Glomerular visceral epithelial cell (primary cell): ENCODE measurements around the gene PLEKHG1.

Source experiments
- DNase-seq: peaks from one replicate; pipeline ENCODE4 v3.0.0-alpha.2; 2016; ENCODE audit errors: extremely low spot score

PLEKHG1 gene

DNA sequence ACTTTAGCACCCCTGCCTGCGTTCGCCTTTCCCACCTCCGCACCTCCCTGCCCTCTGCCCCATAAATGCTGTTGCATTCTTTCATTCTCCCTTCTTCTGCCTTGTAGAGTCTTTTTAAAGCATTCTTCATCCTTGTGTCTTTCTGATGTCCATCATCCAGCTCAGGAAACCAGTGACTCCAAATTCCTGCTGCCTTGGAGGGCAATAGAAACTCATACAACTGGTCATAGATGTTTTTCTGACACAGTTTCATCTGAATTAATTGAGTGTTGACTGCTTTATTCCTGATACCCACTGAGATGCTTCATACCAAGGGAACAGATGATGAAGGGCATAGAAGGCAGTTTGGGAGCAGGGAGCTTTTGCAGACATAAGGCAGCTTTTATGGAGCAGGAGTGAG lies 19.6 kb downstream of the PLEKHG1 start:
- no peak for DNase-seq

DNA sequence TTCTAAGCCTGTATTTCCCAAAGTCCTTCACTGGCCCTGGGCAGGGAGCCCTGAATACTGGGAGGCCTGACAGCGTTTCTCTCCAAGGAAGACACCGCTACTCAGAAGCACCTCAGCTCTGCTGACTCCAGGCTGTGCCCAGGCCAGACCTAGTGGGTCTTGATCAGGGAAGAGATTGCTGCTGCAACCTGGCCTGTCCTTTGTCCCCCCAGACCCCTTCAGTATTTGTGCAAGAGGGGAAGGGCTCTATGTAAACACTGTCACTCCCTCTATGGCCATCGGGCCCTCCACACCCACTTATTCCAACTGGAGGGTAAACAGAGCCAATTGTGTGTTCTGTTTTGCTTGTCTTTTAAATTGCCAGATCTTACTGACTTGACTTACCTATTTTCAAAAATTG lies 20.6 kb downstream of the PLEKHG1 start:
- DNase-seq = no peak

DNA sequence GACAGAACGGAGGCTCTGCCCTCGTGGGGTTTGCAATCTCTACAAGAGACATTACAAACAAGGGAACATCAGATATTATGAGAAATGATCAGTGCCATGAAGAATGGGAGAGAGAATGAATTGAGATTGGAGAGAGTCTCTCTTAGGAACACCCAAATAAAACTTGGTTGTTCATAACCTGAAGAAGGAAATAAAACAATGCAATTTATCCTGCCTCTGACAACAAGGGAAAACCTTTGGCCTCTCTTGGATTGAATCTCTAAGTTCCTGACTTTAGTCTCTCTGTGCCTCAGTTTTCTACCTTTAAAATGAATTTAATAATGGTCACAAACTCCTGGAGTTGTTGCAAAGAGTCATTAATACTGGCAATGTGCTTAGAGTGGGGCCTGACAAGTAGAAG lies 21.1 kb downstream of the PLEKHG1 start:
- DNase-seq = no peak

DNA sequence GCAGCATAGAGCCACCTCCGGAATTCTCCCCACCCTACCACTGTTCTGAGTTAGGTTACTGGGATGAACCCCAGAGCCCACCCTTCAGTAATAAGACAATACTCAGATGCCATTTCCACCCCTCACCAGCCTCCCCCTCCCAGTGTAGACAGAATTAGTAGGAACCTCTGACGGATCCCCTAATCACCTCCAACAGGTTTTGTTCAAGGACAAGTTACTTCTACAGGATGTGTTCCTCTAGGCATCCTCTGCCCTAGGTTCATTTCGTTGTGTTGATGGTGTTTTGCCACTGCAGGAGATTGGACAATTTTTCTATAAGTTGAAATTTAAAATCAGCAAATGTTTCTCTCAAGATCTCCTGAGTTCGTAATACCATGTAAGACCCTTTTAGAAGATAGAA lies 22.8 kb downstream of the PLEKHG1 start:
- no peak for DNase-seq

DNA sequence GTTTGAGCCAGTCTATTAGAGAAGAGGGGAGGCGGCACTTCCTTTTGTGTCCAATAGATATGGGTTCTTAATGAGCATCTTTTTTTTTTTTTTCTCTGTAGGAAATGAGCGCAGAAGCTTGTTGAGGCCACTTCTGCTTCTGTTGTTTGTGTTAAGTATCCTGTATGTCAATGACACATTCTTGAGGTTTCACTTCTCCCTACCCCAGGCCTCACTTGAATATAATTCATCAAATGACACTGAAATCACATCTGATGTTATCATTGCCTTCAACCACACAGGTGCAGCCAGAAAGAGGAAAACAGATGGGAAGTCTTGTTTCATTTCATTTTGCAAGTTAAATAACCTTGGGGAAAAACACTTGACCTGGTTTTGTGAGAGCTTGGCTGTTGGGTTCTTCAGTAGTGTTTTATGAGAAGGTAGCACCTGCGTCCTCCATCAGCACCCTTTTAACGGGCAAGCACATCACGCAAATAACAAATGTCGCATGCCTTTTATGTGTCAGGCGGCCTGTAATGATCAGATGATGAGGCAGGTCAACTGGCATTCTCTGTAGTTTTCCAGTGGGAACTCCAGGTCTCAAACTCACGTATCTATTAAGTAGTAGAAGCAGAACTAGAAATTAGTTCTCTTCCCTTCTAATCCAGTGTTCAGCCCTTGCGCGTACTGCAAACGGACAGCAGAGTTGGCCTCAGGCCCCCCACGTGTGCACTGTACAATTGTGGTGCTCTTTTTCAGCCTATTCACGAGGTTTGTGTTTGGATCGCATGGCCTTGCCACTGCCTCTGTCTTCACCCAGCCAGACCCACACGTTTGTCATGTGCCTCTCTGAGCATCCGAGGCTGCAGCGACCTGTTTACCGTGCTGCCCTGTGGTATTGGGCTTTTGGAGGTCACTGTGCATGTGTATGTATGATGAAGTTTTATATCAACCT lies 23.5 kb downstream of the PLEKHG1 start:
- DNase-seq = no peak

DNA sequence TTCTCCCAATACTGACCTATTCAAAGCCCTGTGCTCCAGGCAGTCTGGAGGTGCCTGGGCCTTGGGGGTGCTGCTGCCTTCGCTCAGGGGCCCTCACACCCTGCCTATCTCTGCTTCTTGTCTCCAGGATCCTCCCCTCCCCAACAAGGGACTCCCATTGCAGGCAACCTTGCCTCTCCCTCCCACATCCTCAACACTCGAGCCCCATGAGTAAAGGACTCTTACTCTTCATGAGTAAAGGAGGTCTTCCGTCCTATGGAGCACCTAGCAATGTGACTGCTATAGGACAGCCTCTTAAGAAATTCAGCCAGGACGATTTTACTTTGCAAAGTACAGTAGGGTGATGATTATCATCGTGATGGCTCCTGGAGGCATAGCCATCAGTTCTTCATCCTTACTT lies 24.5 kb downstream of the PLEKHG1 start:
- DNase-seq = no peak

DNA sequence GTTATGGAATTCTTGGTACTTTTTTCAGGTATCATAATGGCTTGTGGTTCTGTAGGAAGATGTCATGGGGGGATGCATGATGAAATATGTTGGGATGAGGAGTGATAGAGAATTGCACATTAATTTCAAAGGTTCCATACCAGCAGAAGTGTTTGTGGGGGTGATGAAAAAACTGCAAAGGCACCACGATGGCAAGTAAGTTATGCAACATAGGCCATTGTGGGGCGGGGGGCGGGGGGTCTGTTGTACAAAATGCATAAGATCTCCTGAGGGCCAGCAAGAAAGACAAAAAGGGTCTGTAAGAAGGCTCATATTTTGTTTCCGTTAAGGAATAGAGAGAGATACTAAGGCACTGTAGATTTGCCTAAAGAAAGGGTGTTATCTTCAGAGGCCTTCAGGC lies 26.2 kb downstream of the PLEKHG1 start:
- DNase-seq = no peak

DNA sequence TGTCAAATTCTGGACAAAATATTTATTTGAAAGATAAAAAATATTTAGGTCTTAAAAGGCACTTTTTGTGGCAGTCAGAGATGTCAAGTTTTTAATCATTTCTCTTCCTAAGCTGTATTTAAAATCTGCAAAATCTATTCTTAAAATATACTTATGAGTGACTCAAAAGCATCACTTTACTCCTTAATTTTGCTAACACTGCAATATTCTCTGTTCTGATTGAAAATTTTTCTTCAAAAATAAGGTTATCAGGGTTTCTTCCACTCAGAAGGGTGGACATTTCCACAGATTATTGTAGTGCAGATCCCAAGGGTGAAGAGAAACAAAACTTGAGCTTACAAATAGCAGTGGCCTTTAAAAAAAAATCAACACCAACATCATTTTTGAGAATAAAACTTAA lies 27.5 kb downstream of the PLEKHG1 start:
- DNase-seq = no peak

DNA sequence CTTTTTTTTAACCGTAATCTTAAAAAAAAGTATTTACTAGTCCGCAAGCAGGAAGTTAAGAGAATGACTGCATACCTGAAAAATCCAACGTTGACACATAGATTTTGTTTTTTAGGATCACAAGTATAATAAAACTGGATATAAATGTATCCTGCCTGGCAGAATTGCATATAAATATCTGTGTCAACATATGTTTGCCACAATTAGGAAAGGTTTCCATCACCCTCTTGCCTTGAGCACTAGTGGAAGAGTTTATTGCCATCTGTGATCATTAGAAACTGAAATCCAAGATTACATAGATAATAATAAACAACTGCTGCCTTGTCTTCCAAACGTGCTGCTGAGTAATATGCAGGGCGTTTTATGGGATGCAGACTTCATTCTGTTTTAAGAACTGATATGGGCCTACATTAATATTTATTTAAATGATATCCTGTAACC lies 27.9 kb downstream of the PLEKHG1 start:
- no peak for DNase-seq

DNA sequence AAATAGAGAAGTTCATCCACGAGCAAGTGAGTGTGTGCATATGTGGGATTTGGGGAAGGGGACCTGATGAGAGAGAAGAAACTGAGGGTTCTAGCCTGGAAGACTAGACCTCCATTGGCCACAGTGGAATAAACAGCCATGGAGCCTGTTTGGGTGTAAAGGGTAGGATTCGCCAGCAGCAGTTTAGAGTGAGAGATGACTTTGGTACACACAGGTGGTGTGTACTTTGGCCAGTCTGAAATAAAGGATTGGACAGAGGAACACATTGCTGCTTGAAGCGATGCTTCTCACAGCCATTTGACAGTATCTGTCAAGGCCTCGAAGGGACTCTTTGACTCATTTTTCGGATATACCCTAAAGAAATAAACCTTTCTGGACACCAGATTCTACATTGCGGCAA lies 29.2 kb downstream of the PLEKHG1 start:
- DNase-seq = no peak

DNA sequence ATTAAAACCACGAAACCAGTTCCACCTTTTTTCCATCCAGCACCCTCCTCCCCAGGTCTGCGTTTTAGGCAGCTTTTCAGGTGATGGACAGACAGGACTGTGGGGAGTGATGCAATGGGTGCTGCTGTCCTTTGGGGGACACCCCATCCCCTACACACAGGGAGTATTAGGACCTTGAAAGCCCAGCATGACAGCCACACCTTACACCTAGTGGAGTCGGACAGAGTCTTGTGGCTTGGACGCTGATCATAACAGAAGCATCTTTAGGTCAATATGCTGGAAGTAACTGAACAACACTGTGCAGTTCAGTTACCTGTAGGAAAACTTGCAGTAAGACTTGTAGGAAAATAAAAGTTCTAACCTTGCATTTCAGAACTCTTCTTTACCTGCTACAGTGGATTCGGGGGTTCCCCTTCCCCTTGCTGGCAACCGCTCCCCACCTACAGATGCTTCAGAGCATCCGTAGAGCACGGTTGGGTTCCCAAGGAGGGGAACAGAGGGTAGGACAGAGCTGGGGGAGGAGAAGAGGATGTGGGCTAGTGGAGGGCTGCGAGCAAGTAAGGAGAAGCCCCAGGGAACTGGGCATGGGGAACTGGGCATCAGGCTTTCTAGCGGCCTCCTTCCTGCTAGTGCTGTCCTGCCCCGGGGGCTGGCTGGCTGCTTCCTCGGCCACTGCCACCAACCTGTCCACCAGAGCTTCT lies 31.7 kb downstream of the PLEKHG1 start:
- DNase-seq = no peak

DNA sequence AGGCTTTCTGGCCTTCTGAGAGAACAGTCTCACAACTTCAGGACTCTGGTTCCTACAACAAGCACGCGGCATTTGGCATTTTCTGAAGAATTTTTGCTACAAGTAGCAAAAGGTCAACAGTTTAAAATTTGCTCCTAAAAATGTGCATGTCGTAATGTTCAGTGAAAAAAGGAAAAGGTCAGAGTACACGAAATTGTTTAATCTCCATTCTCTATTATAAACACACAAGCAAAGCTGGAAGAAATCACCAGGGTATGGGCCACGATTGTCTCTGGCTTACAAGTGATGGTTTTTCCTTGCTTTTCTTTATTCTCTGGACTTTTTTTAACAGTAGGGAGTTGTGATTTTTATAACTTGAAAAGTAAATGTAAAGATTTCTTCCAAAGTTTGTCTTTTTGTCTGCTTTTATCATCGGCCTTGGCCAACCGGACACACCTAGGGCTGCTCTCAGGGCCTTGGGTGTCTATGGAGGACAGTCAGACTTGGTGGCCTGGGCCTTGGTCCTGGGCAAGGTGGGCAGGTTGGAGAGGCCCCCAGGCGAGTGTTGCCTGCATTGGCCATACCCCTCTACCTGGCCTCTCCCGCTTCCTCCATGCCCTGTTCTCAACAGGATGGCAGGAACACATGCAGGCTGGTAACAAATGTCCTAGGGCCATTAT lies 32.4 kb downstream of the PLEKHG1 start:
- no peak for DNase-seq

DNA sequence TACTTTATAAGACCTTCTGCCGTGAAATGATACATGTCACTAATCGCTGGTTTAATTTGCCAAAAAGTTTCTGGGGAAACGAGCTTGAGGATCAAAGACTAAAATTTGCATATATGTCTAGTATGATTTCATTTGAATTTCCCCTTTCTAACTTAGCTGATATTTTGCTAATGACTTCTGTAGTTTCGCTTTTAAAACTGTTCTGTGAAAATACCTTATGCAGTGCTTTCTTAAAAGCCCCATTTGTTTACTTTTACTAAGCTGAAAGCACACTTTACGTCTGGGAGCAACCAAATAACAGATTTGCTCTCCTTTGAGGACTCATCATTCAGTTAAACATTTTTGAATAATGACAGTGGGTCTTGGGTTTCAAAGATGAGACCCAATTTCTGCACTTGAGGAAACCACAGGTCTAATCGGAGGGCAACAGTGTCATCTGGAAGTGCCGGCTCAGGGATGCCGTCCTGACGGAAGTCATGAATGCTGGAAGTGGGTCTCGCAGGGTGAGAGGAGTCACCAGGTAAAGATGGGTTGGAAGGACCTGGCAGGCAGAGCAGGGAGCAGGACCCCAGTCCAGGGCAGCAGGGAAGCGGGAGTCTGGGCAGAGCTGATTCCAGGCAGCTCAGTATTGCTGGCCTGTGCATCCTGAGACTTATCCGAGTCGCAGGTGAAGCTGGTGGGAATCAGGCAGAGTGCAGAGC lies 33.2 kb downstream of the PLEKHG1 start:
- DNase-seq = no peak

DNA sequence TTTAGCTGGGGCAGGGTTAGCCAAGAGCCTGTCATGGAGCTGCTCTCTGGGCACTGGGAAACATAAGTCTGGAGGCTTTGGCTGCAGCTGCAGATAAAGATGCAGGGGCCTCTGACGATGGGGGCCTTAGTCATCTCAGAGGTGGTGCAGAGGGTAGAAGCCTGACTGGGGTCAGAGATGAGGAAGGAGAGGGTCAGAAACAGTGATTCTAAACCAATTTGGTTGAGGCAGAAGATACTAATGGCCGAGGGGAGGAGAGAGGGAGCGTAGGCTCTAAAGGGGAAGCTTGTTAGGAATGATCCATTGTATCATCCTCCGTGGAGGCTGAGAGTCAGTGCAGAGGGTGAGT lies 33.8 kb downstream of the PLEKHG1 start:
- no peak for DNase-seq

DNA sequence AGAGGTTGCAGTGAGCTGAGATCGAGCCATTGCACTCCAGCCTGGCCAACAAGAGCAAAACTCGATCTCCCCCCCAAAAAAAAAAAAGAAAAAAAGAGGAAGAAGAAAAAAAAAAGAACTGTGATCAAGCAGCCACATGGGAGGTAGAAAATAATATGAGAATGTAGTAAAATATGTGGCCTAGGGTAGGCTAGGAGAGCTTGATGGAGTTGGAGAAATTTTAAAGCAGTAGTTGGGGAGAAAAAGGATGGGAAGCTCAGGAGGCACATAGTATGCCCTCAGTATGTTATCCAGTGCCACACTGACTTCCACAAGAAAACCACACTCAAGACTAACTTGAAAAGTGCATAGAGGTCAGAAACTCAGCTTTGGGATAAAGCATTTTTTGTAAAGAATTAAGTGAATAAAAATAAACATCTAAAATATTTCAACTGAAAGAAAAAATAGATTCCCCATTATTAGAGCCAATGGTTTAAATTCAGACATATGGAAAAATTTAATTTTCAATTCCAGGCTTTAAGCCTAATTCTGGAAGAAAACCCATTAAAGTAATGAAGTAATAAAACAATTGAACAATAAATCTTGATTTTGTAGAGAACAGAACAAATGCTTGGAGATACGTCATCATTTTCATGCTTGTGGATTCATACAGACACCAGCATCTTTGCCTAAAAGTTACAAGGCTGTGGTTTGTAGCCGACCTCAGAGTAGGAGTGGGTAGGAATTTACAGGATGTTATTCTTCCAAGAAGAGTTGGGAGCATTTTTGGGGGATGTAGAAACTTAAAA lies 34.7 kb downstream of the PLEKHG1 start:
- DNase-seq = no peak

DNA sequence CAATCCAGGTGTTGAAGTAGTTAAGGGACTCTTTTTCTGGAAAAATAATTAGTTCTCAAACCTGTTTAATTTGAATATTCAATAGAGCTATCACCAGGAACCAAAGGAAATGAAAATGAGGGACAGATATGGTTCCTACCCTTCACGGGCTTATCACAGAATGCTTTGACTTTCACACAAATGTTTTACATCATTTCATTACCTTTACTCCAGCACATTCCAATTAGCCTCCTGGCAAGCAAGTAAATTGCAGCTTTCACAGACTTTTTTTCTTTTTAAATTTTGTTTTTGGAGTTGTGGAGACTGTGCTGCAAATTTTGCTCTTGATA lies 35.2 kb downstream of the PLEKHG1 start:
- DNase-seq = no peak

DNA sequence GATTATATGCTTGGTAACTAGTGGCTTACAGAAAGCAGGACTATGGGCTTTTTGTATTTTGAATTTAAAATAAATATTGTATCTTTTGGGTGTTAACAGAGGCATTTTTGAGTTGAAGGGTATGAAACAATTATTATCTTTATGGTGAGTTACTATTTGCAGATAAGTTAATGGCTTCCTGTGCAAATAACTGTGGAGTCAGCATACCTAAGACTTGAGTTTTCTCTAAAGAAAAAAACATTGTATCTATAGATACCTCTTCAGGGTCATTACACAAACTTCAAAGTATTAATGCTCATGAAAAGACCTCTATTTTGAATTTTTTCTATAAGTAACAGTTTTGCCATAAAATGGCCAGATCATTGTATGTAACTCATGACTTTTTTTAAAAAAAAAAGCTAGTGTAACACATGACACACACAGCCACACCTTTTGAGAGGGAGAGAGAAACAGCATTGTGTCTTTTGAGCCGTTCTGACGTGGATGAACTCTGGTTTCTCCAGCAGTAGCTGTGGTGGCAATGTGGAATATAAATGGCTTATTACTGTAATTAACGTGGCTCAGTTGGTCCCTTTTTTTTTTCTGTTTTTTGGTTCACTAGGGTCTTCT lies 36.3 kb downstream of the PLEKHG1 start:
- DNase-seq = no peak

DNA sequence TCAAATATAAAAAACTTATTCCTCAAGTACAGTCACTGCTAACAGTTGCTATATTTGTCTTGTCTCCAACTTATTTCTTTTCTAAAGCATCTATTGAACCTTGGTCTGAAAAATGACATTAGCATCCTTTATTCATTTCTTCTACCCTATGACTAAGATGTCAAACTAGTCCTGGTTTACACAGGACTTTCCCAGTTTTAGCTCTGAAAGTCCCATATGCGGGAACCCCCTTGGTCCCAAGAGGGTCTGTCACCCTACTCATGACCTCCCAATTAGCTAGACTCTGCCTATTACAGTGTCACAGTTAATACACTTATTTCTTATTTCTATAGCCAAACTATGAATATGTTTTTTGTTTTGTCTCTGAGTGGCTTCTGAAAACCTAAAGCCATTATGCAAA lies 37.1 kb downstream of the PLEKHG1 start:
- no peak for DNase-seq

DNA sequence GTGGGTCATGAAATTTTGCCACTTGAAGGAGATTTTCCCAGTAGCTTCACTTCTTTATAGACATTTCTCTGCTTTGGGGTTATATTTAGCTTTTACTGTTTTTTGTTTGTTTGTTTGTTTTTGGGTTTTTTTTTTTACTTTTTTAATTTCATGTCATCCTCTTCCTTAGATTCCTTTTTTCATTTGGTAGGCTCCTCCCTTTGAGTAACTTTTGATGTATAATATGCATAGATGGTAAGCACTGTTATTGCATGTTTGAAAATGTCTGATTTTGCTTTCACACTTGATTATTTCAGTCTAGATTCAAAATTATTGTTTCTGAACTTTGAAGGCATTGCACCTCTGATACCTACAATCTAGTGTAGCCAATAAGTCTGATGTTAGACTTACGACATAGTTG lies 37.6 kb downstream of the PLEKHG1 start:
- no peak for DNase-seq

DNA sequence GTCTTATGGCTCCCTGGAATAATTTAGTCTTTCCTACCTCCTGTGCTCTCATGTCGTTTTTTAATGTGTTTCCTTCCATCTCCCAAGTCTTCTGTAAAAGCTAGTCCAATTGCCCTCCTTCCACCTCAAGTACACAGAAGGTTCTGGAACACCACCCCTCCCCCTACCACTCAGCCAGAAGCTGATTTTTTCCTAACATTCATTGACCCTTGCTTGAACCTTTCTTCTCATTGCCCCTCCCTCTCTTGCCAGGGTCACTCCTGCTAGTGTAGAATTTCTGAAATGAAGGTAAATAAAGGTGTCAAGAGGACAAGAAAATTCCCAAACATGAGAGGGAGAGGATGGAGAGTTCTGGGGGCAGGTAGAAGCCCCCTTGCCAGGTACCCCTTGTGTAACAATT lies 38.6 kb downstream of the PLEKHG1 start:
- DNase-seq = no peak

DNA sequence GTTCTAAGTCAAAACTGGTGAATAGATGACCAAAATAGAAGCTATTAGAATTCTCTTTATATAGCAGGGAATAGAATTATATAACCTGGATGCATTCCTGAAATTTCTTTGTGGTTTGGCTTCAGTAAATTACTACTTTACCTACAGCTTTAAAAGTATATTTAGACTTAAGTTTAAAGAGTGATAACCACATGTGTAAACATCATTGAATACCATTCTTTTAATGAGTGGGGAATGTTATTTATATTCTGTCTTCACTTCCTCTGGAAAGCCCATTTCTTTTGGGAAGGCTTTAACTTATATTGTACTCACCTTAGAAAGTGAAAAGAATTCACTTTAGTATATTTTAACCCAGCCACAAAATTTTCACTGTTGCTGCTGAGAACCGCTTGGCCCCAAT lies 39.1 kb downstream of the PLEKHG1 start:
- DNase-seq = no peak
